NCI-H2227 treated with DMSO at 0.1 percent for 48 hours (cell line): ENCODE data around the gene BTBD16.

ENCODE experiments used
- DNase-seq: peaks from one replicate; lab custom pipeline; 2025; lab: John Stamatoyannopoulos, UW

BTBD16 gene

DNA sequence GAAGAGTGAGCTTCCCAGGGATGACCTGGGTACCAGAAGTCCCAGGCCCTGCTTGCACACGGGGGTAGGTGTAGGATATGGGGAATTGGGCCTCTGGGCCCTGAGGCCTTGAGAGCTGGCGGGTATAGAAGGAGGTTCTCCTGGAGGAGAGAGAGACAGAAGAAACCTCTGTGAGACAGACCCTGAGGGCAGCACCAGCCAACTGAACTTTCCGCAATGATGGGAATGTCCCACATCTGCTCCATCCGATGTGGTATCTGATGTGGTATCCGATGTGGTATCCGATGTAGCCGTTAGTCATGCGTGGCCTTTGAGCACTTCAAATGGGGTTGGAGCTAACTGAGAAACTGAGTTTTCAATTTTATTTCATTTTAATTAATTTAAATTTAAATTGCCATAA, 72.8 kb downstream of the BTBD16 start:
- no peak for DNase-seq

DNA sequence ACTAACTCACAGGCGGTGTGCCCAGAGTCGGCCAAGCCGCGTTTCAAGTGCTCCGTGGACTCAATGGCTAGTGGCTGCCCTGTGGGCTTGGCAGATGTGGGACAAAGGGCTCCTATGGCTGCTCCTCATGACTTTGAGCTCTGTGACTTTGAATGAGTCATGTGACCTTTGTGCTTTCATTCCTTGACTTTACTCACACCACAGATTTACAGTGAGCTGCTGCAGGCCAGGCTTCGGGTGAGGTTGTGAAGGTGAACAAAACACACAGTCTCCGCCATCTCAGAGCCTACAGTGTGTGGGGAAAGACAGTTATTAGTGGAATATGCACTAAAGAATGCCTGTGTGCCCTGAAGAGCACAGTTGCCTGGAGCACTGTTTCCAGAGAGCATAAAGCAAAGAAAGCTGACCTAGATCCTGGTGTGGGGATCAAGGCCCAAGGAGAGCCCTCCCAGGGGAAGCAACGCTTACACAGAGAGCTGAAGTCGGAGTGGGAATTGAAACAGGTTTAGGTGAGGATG, 73.7 kb downstream of the BTBD16 start:
- no peak for DNase-seq

- no peak for DNase-seq
These were observed 75.3 kb downstream of the BTBD16 start for GRCh38 chr10:122346326-122346950.

GRCh38 chr10:122347170-122347841, 76.2 kb downstream of the BTBD16 start:
- DNase-seq, result no peak

- peak; percentile 10 for DNase-seq
These were observed 77.4 kb downstream of the BTBD16 start for GRCh38 chr10:122348512-122348911.

DNA sequence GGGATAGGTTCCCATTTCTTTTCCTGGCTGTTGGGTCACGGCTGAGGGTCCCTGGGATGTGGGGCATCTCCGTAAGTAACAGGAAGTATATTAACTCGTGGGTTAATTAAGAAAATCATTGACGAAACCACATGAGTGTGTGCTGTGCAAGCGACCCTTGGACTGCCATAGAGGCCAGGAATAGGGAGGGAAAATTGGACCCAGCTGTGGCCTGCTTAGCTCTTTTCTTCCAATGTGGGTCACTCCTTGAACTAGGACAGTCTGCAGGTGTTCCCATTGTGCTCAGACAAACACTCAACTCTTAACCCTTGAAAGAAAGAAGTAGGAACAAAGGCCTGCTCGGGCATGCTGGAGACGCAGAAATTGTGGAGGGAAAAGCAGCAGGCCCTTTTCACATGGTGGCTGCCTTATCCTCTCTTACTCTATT, 77.9 kb downstream of the BTBD16 start:
- DNase-seq, result no peak

DNA sequence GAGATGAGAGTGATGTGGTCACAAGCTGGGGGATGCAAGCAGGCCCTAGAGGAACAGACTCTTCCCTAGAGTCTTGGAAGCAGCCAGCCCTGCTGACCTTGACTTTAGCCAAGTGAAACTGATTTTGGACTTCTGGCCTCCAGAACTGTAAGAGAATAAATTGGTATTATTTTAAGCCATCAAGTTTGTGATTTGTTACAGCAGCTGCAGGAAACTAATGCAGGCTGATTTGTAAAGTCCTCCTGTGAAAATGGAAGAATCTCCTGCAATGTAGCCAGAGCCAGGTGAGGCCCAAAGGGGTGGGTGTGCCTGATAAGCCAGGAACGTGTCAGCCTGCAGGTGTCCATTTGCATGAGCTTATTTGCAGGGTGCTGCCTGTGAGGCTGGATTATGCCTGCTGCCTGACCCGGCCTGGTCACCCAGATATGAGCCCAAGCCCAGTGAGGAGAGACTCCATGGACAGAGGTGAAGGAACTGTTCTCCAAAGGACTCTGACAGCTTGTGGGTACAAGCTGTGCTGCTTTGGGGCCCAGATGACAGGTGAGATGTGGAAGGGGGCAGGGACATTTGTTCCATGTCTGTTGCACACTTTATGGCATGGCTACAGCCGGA, 78.8 kb downstream of the BTBD16 start:
- no peak for DNase-seq

- DNase-seq, result no peak
These were observed 79.8 kb downstream of the BTBD16 start for GRCh38 chr10:122350893-122351292.

- DNase-seq, result no peak
These were observed 81.9 kb downstream of the BTBD16 start for GRCh38 chr10:122352817-122353525.

- DNase-seq, result no peak
These were observed 83.3 kb downstream of the BTBD16 start for GRCh38 chr10:122354383-122354782.

DNA sequence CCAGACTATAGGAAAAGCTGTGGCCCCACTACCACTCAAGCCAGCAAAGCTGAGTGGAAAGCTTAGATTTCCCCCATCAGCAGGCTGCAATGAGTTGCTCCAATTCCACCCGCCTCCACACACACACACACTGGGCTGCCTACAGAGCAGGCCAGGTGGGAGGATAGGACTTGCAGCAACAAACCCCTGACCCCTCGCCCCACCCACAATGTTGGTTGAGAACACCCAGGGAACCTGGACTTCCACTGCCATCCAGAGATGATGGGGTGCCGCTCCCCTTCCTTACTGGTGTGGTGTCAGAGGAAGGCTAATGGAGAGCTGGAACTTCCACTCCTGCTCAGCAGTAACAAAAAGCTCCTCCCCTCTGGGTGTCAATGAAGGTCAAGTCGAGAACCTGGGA, 86.6 kb downstream of the BTBD16 start:
- no peak for DNase-seq

DNA sequence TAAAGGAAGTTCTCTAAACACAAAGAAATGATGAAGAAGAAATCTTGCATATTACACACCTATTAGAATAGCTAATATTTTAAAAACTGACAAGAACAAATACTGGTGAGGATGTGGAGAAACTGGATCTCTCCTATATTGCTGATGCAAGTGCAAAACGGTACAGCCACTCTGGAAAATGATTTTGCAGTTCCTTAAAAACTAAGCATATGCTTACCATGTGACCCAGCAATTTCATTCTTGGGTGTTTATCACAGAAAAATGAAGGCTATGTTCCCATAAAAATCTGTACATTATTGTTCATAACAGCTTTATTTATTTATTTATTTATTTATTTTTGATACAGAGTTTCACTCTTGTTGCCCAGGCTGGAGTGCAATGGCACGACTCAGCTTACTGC, 88.5 kb downstream of the BTBD16 start:
- DNase-seq, result no peak

DNA sequence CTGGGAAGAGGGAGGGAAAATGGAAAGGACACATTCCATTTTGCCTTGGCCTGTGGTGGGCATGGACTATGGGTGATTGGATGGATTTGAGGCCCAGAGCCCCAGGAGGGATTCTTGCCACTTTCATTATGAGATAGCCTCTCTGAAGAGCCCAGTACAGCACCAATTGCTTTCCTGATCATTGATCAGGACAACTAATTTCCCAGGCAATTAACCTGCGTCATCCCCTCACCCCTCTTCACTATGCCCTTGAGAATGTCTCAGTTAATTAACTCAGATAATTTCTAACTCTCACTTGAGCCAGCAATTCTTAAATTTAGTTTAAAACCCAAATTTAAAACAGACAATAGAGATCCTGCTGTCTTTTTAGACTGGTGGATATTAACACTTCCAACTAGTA, 90.0 kb downstream of the BTBD16 start:
- DNase-seq, result no peak

DNA sequence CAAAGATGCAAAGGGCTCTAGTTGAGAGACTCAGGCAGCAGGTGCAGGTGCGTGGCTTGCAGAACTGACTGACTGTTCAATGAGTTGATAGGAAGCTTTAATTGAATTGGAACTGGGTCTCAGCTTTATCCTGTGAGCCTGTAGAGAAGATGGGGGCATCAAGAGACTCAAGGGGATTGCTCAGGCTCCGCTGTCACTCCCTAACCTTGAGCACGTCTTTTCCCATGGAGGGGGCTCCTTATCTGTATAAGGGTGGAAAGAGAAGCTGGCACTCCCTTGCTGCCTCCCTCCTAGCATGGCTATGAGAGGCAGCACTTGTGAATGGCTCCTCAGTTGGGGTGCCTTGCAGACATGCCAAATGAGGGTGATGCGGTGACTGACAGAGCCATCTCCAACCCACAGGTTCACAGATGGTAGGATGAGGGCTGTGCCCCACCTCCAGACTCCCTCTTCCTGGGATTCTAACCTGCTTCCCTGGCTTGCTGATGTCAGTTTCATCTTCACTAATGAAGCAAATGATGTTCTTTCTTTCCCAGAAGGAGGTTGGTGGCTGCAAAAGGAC, 91.0 kb downstream of the BTBD16 start:
- no peak for DNase-seq

- DNase-seq, result no peak
These were observed 91.5 kb downstream of the BTBD16 start for GRCh38 chr10:122362621-122363020.

DNA sequence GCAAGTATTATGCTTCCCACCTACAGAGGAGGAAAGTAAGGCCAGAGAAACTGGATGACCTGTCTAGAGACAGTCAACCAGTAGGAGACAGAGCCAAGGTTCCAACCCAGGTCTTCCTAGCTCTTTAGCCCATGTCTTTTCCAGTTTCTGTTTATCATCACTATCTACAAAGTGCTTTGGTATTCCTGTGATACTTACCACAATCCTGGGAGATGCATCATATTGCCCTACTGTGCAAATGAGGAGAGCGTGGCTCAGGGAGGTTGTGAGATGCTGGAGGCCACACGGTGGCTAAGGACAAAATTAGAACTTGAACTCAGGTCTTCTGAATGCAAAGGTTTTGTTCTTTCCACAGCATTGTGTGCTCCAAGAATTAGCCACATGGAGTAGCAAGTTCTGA, 92.2 kb downstream of the BTBD16 start:
- DNase-seq, result no peak

DNA sequence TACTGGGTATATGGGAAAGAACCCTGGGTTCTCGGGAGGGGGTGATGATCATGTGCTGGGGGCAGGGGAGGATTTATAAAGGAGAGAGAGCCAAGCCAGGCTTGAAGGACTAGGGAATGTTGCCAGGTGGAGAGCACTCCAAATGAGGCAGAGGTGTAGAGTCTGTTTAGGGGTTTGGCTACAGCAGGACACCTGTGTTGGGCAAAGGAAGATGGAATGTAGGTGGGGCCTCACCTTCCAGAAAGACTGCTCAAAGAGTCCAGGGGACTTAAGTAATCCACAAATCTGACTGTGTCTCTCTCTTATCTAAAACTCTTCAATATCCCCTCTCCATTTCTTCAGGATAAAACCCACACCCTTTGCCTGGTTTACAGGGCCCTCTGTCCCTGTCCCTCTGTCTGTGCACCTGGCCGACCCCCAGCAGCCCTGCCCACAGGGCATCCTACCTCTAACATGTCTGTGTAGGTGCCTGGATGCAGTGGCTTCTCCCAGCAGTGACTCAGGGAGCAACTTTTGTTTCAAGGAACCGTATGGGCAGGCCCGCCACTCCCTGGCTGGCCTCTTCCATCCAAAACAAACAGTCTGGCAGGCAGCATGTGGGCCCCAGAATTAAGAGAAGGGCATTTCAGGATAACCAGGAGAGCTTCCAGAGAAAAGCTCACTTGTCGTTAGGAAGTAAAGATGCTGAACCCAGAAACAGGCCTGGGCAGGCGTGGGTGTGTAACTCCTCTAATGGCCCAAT, 92.8 kb downstream of the BTBD16 start:
- no peak for DNase-seq

- DNase-seq, result peak; percentile 77
These were observed 97.6 kb downstream of the BTBD16 start for GRCh38 chr10:122368502-122369254.

GRCh38 chr10:122373108-122373507, 102.0 kb downstream of the BTBD16 start:
- no peak for DNase-seq

DNA sequence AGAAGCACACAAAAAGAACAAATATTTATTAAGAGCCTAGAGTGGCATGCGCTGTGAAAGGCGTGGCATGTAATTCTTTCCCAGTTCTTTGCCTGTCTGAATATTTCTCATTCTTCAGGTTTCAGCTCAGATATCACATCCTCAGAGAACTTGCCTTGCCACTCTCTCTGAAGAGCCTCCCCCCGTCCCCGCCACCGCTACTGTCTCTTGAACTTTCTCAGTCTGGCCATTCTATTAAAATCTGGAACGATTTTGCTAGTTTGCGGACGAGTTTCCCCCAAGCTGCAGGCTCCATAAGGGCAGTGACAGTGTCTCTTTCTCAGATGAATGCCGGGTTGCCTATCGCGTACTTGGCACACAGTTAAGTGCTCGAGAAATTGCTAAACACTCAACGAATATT, 102.6 kb downstream of the BTBD16 start:
- DNase-seq, result no peak
